Keratinocyte (primary cell): Measurements from ENCODE around the gene LDLR. TPM values are rescaled to one million over a fixed set of nuclear protein-coding genes. Genes with fewer than 3 reads are reported as not detected.

Experiments
- DNase-seq: peaks from one replicate; pipeline ENCODE4 v3.0.0-alpha.2; 2011; ENCODE audit warnings: low read depth, missing footprints, low spot score
- FAIRE-seq: peaks from 2 replicates; lab custom pipeline; 2011; peaks lifted over from hg19 to GRCh38; lab: Jason Lieb, UNC
- H2AFZ ChIP-seq: 2 replicates; pipeline ENCODE4 v1.6.0; 2012; ENCODE audit warnings: low read length, control low read depth, inconsistent platforms; ENCODE audit not compliant: control insufficient read depth
- H3K27ac ChIP-seq: 2 replicates; pipeline ENCODE4 v1.5.1; 2011; ENCODE audit warnings: low read length; ENCODE audit not compliant: control insufficient read depth, insufficient read depth
- H3K27me3 ChIP-seq: 3 replicates; pipeline ENCODE4 v1.6.0; 2011; ENCODE audit warnings: low read length; ENCODE audit not compliant: control insufficient read depth, insufficient read depth; ENCODE audit errors: extremely low read depth
- H3K36me3 ChIP-seq, 2 experiments: 2 replicates in 1 of 2; 3 replicates in 1 of 2; pipeline ENCODE4 v1.5.1; 2011; ENCODE audit warnings: low read length in 2 of 2, mild to moderate bottlenecking in 1 of 2; ENCODE audit not compliant: control insufficient read depth in 2 of 2, insufficient read depth in 2 of 2; ENCODE audit errors: extremely low read depth in 1 of 2
- H3K4me1 ChIP-seq: 3 replicates; pipeline ENCODE4 v1.5.1; 2011; ENCODE audit warnings: low read length; ENCODE audit not compliant: control insufficient read depth, insufficient read depth; ENCODE audit errors: extremely low read depth
- H3K4me2 ChIP-seq: 3 replicates; pipeline ENCODE4 v1.6.0; 2011; ENCODE audit warnings: low read depth, low read length; ENCODE audit not compliant: control insufficient read depth, insufficient read depth; ENCODE audit errors: extremely low read depth
- H3K4me3 ChIP-seq, 3 experiments: fragments of 200-600 bp in 1 of 3; sonication (generic) in 1 of 3; 2 replicates in 2 of 3; 3 replicates in 1 of 3; pipeline ENCODE4 v1.5.1; 2011 to 2016; ENCODE audit warnings: low read length in 3 of 3, mild to moderate bottlenecking in 3 of 3, control low read depth in 2 of 3, inconsistent platforms in 1 of 3, low read depth in 1 of 3, mixed read lengths in 1 of 3, mixed run types in 1 of 3, moderate library complexity in 1 of 3; ENCODE audit not compliant: control insufficient read depth in 2 of 3, insufficient read depth in 2 of 3; ENCODE audit errors: extremely low read depth in 1 of 3
- H3K79me2 ChIP-seq: 2 replicates; pipeline ENCODE4 v1.6.0; 2012; ENCODE audit warnings: low read length; ENCODE audit not compliant: control insufficient read depth, insufficient read depth
- H3K9ac ChIP-seq: 3 replicates; pipeline ENCODE4 v1.6.0; 2011; ENCODE audit warnings: low read length; ENCODE audit not compliant: control insufficient read depth, insufficient read depth; ENCODE audit errors: extremely low read depth
- H3K9me1 ChIP-seq: 3 replicates; pipeline ENCODE4 v1.6.0; 2011; ENCODE audit warnings: low read length; ENCODE audit not compliant: control insufficient read depth, insufficient read depth; ENCODE audit errors: extremely low read depth
- H3K9me3 ChIP-seq: 2 replicates; pipeline ENCODE4 v1.5.1; 2012; ENCODE audit warnings: low read depth, low read length; ENCODE audit not compliant: control insufficient read depth
- H4K20me1 ChIP-seq: 3 replicates; pipeline ENCODE4 v1.6.0; 2011; ENCODE audit warnings: low read length; ENCODE audit not compliant: control insufficient read depth, insufficient read depth; ENCODE audit errors: extremely low read depth
- EZH2 ChIP-seq: IDR thresholded peaks from one replicate; pipeline ENCODE4 v1.6.1; 2012; ENCODE audit warnings: inconsistent platforms, mild to moderate bottlenecking, low read length, moderate library complexity
- dilution Hi-C: fragments of 300-500 bp; cut with MboI; formaldehyde crosslinking; loops from one replicate; pipeline ENCODE4 v1.7.0; 2020; ENCODE audit warnings: low sequenced_read_pairs; ENCODE audit not compliant: extremely low pct_ligation_motif_present
- polyA plus RNA-seq, 5 experiments: library from polyadenylated mRNA; depleted of rRNA in 3 of 5; stranded (reverse) in 3 of 5; stranded (forward) in 1 of 5; unstranded in 1 of 5; fragments of >200 nt; gene quantifications; 1 replicate in 1 of 5; 2 replicates in 3 of 5; 3 replicates in 1 of 5; pipeline versions ENCODE4 v1.2.1 to v1.2.3, GENCODE V29; 2011 to 2012; ENCODE audit warnings: missing spikeins in 2 of 5, low read depth in 1 of 5, low replicate concordance in 1 of 5
- TF ChIP-seq, protein P1 (sequence below), 3 experiments: IDR thresholded peaks in 1 of 3; conservative IDR thresholded peaks in 1 of 3; optimal IDR thresholded peaks in 1 of 3; 2 replicates in 2 of 3; 3 replicates in 1 of 3; pipeline versions ENCODE3 to v1.5.1; 2011; ENCODE audit warnings: low read length in 3 of 3, mild to moderate bottlenecking in 3 of 3, moderate library complexity in 2 of 3, control low read depth in 1 of 3, inconsistent platforms in 1 of 3; ENCODE audit not compliant: insufficient read depth in 2 of 3; ENCODE audit errors: extremely low read depth in 1 of 3

The LDLR gene
- polyA plus RNA-seq, 1 donor (not counting 4 experiments of a cell fraction or from before 2014, with no cell fraction given), result 241 TPM

DNA sequence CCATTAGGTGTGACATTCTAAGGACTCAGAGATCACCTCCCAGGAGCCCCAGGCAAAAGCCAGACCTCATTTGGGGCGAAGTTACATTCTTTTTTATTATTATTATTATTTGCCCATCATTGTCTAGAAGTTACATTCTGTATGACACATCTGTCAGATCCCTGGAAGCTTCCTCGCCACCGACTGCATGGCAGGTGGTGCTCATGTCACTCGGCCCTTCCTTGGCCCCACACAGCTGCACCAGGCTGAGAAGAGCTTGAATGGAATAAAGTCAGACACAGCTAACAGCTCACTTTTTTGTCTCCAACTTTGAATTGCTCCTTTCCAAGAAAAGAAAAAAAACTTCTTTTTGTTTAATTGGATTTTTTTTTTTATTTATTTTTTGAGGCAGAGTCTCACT is 41.4 kb upstream of the LDLR start:
- H4K20me1 ChIP-seq, result peaks cover 2% of the 10 kb centered on the region
- H3K9me3 ChIP-seq, result no peaks in the 10 kb centered on the region
- dilution Hi-C loops, result no loop called here
- no peaks in the 10 kb centered on the region for H3K27me3 ChIP-seq
- TF ChIP-seq, protein P1, sequence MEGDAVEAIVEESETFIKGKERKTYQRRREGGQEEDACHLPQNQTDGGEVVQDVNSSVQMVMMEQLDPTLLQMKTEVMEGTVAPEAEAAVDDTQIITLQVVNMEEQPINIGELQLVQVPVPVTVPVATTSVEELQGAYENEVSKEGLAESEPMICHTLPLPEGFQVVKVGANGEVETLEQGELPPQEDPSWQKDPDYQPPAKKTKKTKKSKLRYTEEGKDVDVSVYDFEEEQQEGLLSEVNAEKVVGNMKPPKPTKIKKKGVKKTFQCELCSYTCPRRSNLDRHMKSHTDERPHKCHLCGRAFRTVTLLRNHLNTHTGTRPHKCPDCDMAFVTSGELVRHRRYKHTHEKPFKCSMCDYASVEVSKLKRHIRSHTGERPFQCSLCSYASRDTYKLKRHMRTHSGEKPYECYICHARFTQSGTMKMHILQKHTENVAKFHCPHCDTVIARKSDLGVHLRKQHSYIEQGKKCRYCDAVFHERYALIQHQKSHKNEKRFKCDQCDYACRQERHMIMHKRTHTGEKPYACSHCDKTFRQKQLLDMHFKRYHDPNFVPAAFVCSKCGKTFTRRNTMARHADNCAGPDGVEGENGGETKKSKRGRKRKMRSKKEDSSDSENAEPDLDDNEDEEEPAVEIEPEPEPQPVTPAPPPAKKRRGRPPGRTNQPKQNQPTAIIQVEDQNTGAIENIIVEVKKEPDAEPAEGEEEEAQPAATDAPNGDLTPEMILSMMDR (optimal IDR thresholded peaks at IDR 0.05 in 1 of 3, IDR thresholded peaks at IDR 0.05 in 1 of 3, conservative IDR thresholded peaks at IDR 0.05 in 1 of 3; ENCODE audit: extremely low read depth in 1 of 3, insufficient read depth in 2 of 3, low read length in 3 of 3), result no peak
- TF ChIP-seq EZH2, result no peak
- H3K36me3 ChIP-seq, result peaks cover 14 to 36% of the 10 kb centered on the region in 2 experiments
- H3K4me3 ChIP-seq, result no peak overlapping the region
- no peak for DNase-seq
- no peak for FAIRE-seq
- no peaks in the 10 kb centered on the region for H3K9me1 ChIP-seq
- H3K27ac ChIP-seq, result no peak overlapping the region
- H3K9ac ChIP-seq, result no peak overlapping the region
- no peak overlapping the region for H2AFZ ChIP-seq
- peaks cover 12% of the 10 kb centered on the region for H3K4me1 ChIP-seq
- H3K4me2 ChIP-seq, result no peak overlapping the region
- no peaks in the 10 kb centered on the region for H3K79me2 ChIP-seq

- Histone ChIP-seq H3K4me3 (no peak overlapping the region), H3K4me2 (no peak overlapping the region), H3K36me3 (peaks cover 15 to 25% of the 10 kb centered on the region in 2 experiments), H3K27me3 (no peaks in the 10 kb centered on the region), H2AFZ (no peak overlapping the region), H3K79me2 (no peaks in the 10 kb centered on the region), H3K9me3 (no peaks in the 10 kb centered on the region), H3K4me1 (peaks cover 12% of the 10 kb centered on the region), H4K20me1 (peaks cover 2% of the 10 kb centered on the region), H3K9me1 (no peaks in the 10 kb centered on the region), H3K27ac (no peak overlapping the region), H3K9ac (no peak overlapping the region)
- dilution Hi-C loops, result no loop called here
- DNase-seq (no peak), FAIRE-seq (no peak)
- TF ChIP-seq, protein P1 (optimal IDR thresholded peaks at IDR 0.05 in 1 of 3, IDR thresholded peaks at IDR 0.05 in 1 of 3, conservative IDR thresholded peaks at IDR 0.05 in 1 of 3; ENCODE audit: extremely low read depth in 1 of 3, insufficient read depth in 2 of 3, low read length in 3 of 3), result no peak
- no peak for TF ChIP-seq EZH2
These were observed 38.7 kb upstream of the LDLR start for GRCh38 chr19:11050323-11051114.
